Measurements from ENCODE around the gene DUSP16.

- TF ChIP-seq POLR2A (IDR thresholded peaks at IDR 0.05): no peak
- TF ChIP-seq, protein P1, sequence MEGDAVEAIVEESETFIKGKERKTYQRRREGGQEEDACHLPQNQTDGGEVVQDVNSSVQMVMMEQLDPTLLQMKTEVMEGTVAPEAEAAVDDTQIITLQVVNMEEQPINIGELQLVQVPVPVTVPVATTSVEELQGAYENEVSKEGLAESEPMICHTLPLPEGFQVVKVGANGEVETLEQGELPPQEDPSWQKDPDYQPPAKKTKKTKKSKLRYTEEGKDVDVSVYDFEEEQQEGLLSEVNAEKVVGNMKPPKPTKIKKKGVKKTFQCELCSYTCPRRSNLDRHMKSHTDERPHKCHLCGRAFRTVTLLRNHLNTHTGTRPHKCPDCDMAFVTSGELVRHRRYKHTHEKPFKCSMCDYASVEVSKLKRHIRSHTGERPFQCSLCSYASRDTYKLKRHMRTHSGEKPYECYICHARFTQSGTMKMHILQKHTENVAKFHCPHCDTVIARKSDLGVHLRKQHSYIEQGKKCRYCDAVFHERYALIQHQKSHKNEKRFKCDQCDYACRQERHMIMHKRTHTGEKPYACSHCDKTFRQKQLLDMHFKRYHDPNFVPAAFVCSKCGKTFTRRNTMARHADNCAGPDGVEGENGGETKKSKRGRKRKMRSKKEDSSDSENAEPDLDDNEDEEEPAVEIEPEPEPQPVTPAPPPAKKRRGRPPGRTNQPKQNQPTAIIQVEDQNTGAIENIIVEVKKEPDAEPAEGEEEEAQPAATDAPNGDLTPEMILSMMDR (IDR thresholded peaks at IDR 0.05): no peak
Measured at GRCh38 chr12:12592930-12593329, 30.3 kb upstream of the DUSP16 start.

All from tibial nerve (tissue), 3 donors.